ENCODE data around the gene POPDC3. TPM values are rescaled to one million over a fixed set of nuclear protein-coding genes. Genes with fewer than 3 reads are reported as not detected.

Gene POPDC3
- polyA plus RNA-seq, 3 donors from 2014 or later, result not detected

- DNase-seq, result no peak
- Mint-ChIP-seq H3K9me3 (no peaks in the 10 kb centered on the region), H3K27ac (no peak overlapping the region), H3K27me3 (ENCODE audit: low read depth in 3 of 3) (peaks cover 2 to 7% (median 6%) of the 10 kb centered on the region in 3 donors), H3K36me3 (no peaks in the 10 kb centered on the region), H3K4me3 (no peak overlapping the region), H3K4me1 (no peaks in the 10 kb centered on the region)
Observed at GRCh38 chr6:105162377-105162776, 17.4 kb downstream of the POPDC3 start.

GRCh38 chr6:105161421-105161820, 18.4 kb downstream of the POPDC3 start:
- peaks cover 0 to 4% (median 3%) of the 10 kb centered on the region in 3 donors for H3K27me3 Mint-ChIP-seq (ENCODE audit: low read depth in 3 of 3)
- no peak overlapping the region for H3K4me3 Mint-ChIP-seq
- no peaks in the 10 kb centered on the region for H3K36me3 Mint-ChIP-seq
- DNase-seq, result no peak
- no peaks in the 10 kb centered on the region for H3K9me3 Mint-ChIP-seq
- no peaks in the 10 kb centered on the region for H3K4me1 Mint-ChIP-seq
- H3K27ac Mint-ChIP-seq, result no peak overlapping the region

DNA sequence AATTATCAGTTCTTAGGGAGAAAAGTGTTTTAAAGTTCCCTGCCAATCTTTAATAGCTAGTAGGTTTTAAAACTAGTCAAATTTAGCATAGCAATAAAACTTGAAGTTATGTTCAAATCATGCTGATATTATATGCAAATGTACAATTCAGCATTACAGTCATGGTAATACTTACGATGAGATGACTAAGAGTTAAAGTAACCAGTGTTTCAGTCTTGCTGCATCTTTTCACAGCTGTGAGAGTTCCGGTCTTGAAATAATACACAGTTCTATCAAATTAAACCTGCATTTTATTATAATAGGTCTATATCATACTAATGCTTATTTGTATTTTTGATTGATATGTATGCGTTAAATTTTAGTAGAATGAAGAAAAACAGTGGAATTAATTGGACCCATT, 26.1 kb downstream of the POPDC3 start:
- no peak for DNase-seq
- Mint-ChIP-seq H3K27me3 (ENCODE audit: low read depth in 3 of 3) (peaks cover 0 to 5% (median 3%) of the 10 kb centered on the region in 3 donors), H3K4me1 (no peaks in the 10 kb centered on the region), H3K27ac (no peak overlapping the region), H3K4me3 (no peak overlapping the region), H3K36me3 (no peaks in the 10 kb centered on the region), H3K9me3 (no peaks in the 10 kb centered on the region)

- Mint-ChIP-seq H3K4me1 (no peaks in the 10 kb centered on the region), H3K9me3 (no peaks in the 10 kb centered on the region), H3K36me3 (no peaks in the 10 kb centered on the region), H3K27ac (no peak overlapping the region), H3K4me3 (no peak overlapping the region), H3K27me3 (ENCODE audit: low read depth in 3 of 3) (peaks cover 2 to 7% (median 5%) of the 10 kb centered on the region in 3 donors)
- no peak for DNase-seq
Observed at GRCh38 chr6:105152880-105153279, 26.9 kb downstream of the POPDC3 start.

- Mint-ChIP-seq H3K27ac (no peak overlapping the region), H3K9me3 (no peaks in the 10 kb centered on the region), H3K4me3 (no peak overlapping the region), H3K4me1 (no peaks in the 10 kb centered on the region), H3K36me3 (no peaks in the 10 kb centered on the region), H3K27me3 (ENCODE audit: low read depth in 3 of 3) (peaks cover 2 to 7% (median 5%) of the 10 kb centered on the region in 3 donors)
- no peak for DNase-seq
Observed at GRCh38 chr6:105151644-105152043, 28.2 kb downstream of the POPDC3 start.

GRCh38 chr6:105138141-105138540, 41.7 kb downstream of the POPDC3 start:
- Mint-ChIP-seq H3K27me3 (ENCODE audit: low read depth in 3 of 3) (peaks cover 17 to 32% (median 17%) of the 10 kb centered on the region in 3 donors), H3K4me3 (peak overlapping the region in 4 of 5 donors; percentile 44 to 76 (median 60)), H3K9me3 (peaks cover 0 to 2% (median 0%) of the 10 kb centered on the region in 6 donors), H3K27ac (no peak overlapping the region), H3K4me1 (peaks cover 11 to 18% of the 10 kb centered on the region in 2 donors), H3K36me3 (no peaks in the 10 kb centered on the region)
- no peak for DNase-seq

- DNase-seq, result no peak
- no peaks in the 10 kb centered on the region for H3K36me3 Mint-ChIP-seq
- peaks cover 17 to 32% (median 18%) of the 10 kb centered on the region in 3 donors for H3K27me3 Mint-ChIP-seq (ENCODE audit: low read depth in 3 of 3)
- H3K27ac Mint-ChIP-seq, result no peak overlapping the region
- H3K4me3 Mint-ChIP-seq, result peak overlapping the region; percentile 48 to 78 (median 75)
- peaks cover 0 to 2% (median 0%) of the 10 kb centered on the region in 6 donors for H3K9me3 Mint-ChIP-seq
- H3K4me1 Mint-ChIP-seq, result peaks cover 11 to 18% of the 10 kb centered on the region in 2 donors
Observed at GRCh38 chr6:105137388-105137787, 42.4 kb downstream of the POPDC3 start.

- no peaks in the 10 kb centered on the region for H3K36me3 Mint-ChIP-seq
- no peak overlapping the region for H3K27ac Mint-ChIP-seq
- peaks cover 11 to 18% of the 10 kb centered on the region in 2 donors for H3K4me1 Mint-ChIP-seq
- peaks cover 20 to 28% (median 20%) of the 10 kb centered on the region in 3 donors for H3K27me3 Mint-ChIP-seq (ENCODE audit: low read depth in 3 of 3)
- peak overlapping the region; percentile 48 to 78 (median 75) for H3K4me3 Mint-ChIP-seq
- peaks cover 0 to 2% (median 0%) of the 10 kb centered on the region in 6 donors for H3K9me3 Mint-ChIP-seq
- DNase-seq, result peak in 2 of 3 donors; percentile 6 to 7
Observed at GRCh38 chr6:105136431-105137350, 43.1 kb downstream of the POPDC3 start.

- Mint-ChIP-seq H3K4me1 (peaks cover 11 to 18% of the 10 kb centered on the region in 2 donors), H3K4me3 (peak overlapping the region; percentile 57 to 78 (median 64)), H3K9me3 (peaks cover 0 to 2% (median 0%) of the 10 kb centered on the region in 6 donors), H3K36me3 (no peaks in the 10 kb centered on the region), H3K27ac (no peak overlapping the region), H3K27me3 (ENCODE audit: low read depth in 3 of 3) (peaks cover 20 to 27% (median 20%) of the 10 kb centered on the region in 3 donors)
- no peak for DNase-seq
Observed at GRCh38 chr6:105135907-105136430, 43.8 kb downstream of the POPDC3 start.

- no peak for DNase-seq
- Mint-ChIP-seq H3K4me3 (no peak overlapping the region), H3K27me3 (ENCODE audit: low read depth in 3 of 3) (peaks cover 19 to 27% (median 20%) of the 10 kb centered on the region in 3 donors), H3K9me3 (peaks cover 0 to 2% (median 0%) of the 10 kb centered on the region in 6 donors), H3K36me3 (no peaks in the 10 kb centered on the region), H3K4me1 (peaks cover 11 to 18% of the 10 kb centered on the region in 2 donors), H3K27ac (no peak overlapping the region)
Observed at GRCh38 chr6:105135056-105135455, 44.8 kb downstream of the POPDC3 start.

DNA sequence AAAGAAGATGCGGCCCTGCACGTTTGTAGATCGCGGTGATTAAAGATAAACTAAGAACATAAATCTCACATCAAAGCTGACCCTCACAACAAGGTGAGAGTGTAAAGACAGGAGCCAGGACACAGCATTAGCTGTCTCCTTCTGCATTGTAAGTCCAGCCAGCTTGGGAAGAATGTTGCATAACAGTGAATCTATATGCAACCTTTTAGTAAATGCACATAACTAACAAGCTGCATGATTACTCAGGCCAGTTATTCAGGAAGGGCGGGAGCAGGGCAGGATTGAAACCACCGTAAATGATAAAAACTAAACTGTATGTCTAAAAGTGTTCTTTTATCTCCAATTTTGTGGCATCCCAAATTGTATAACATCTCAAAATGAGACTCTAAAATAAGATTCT, 57.1 kb downstream of the POPDC3 start:
- Mint-ChIP-seq H3K27ac (no peak overlapping the region), H3K4me1 (no peaks in the 10 kb centered on the region), H3K27me3 (ENCODE audit: low read depth in 3 of 3) (peaks cover 2 to 12% (median 12%) of the 10 kb centered on the region in 3 donors), H3K36me3 (no peaks in the 10 kb centered on the region), H3K9me3 (no peaks in the 10 kb centered on the region), H3K4me3 (no peak overlapping the region)
- DNase-seq, result no peak

- DNase-seq, result no peak
- no peaks in the 10 kb centered on the region for H3K36me3 Mint-ChIP-seq
- H3K9me3 Mint-ChIP-seq, result no peaks in the 10 kb centered on the region
- H3K27ac Mint-ChIP-seq, result no peak overlapping the region
- H3K4me1 Mint-ChIP-seq, result no peaks in the 10 kb centered on the region
- H3K4me3 Mint-ChIP-seq, result no peak overlapping the region
- H3K27me3 Mint-ChIP-seq (ENCODE audit: low read depth in 3 of 3), result peaks cover 0 to 8% (median 7%) of the 10 kb centered on the region in 3 donors
Observed at GRCh38 chr6:105121981-105122380, 57.8 kb downstream of the POPDC3 start.

DNA sequence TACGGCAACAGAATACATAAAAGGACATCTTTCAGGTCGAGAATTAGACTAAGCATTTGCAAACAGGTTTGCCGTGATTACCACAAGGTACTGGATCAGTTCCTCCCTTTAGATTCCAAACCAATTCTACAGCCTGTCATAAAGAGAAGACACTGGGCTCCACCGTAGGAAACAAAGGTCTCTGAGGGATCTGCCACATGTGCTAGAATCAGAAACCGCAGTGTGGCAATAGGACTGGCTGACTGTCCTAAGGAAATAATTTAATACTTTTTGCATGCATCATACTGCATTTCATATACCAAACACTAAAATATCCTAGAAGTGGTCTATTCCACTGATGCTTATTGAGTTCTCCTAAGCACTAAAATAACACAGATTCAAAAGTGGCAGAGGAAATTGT, 59.2 kb downstream of the POPDC3 start:
- H3K4me3 Mint-ChIP-seq, result no peak overlapping the region
- no peaks in the 10 kb centered on the region for H3K4me1 Mint-ChIP-seq
- H3K27ac Mint-ChIP-seq, result no peak overlapping the region
- H3K9me3 Mint-ChIP-seq, result peaks cover 0 to 1% (median 0%) of the 10 kb centered on the region in 6 donors
- H3K36me3 Mint-ChIP-seq, result no peaks in the 10 kb centered on the region
- peaks cover 0 to 8% (median 2%) of the 10 kb centered on the region in 3 donors for H3K27me3 Mint-ChIP-seq (ENCODE audit: low read depth in 3 of 3)
- no peak for DNase-seq

- no peak overlapping the region for H3K4me3 Mint-ChIP-seq
- peaks cover 0 to 5% (median 0%) of the 10 kb centered on the region in 6 donors for H3K9me3 Mint-ChIP-seq
- no peaks in the 10 kb centered on the region for H3K4me1 Mint-ChIP-seq
- no peak for DNase-seq
- no peaks in the 10 kb centered on the region for H3K36me3 Mint-ChIP-seq
- H3K27ac Mint-ChIP-seq, result no peak overlapping the region
- no peaks in the 10 kb centered on the region for H3K27me3 Mint-ChIP-seq (ENCODE audit: low read depth in 3 of 3)
Observed at GRCh38 chr6:105116150-105116549, 63.7 kb downstream of the POPDC3 start.
